Activated naive CD8-positive, alpha-beta T cell treated with anti-CD3 and anti-CD28 coated beads, Interleukin-2, amount 50 U/mL, for 24 hours (primary cell): ENCODE data around the gene ADGRG6.
"Not testable (repeated sequence)": the region's sequence is repeated elsewhere in the genome, so short reads cannot be mapped to it uniquely, and the experiment has no call there.

ENCODE experiments used
- ATAC-seq: fragments of 150-1000 bp; cut with Tn5 transposase; one replicate; pipeline ENCODE4 v1.10.0; 2021
- DNase-seq: peaks from one replicate; pipeline ENCODE4 v3.0.0; 2021
- H3K27ac Mint-ChIP-seq: one replicate; pipeline ENCODE4 v1.8.0; 2021; ENCODE audit warnings: mild to moderate bottlenecking, mixed read lengths
- H3K27me3 Mint-ChIP-seq: one replicate; pipeline ENCODE4 v1.8.0; 2021; ENCODE audit warnings: mixed read lengths
- H3K36me3 Mint-ChIP-seq: one replicate; pipeline ENCODE4 v1.8.0; 2021; ENCODE audit warnings: low read depth, mixed read lengths
- H3K4me1 Mint-ChIP-seq: one replicate; pipeline ENCODE4 v1.8.0; 2021; ENCODE audit warnings: mixed read lengths
- H3K4me3 Mint-ChIP-seq: one replicate; pipeline ENCODE4 v1.8.0; 2021; ENCODE audit warnings: mild to moderate bottlenecking, moderate library complexity, mixed read lengths
- H3K9me3 Mint-ChIP-seq: one replicate; pipeline ENCODE4 v1.8.0; 2021; ENCODE audit warnings: mixed read lengths

ADGRG6 gene

GRCh38 chr6:142280927-142281326 is 20.9 kb upstream of the ADGRG6 start:
- Mint-ChIP-seq H3K9me3 (peaks cover 7% of the 10 kb centered on the region), H3K36me3 (no peaks in the 10 kb centered on the region), H3K27me3 (no peaks in the 10 kb centered on the region), H3K4me3 (no peak overlapping the region), H3K27ac (no peak overlapping the region), H3K4me1 (no peaks in the 10 kb centered on the region)
- ATAC-seq (no peak), DNase-seq (no peak)

GRCh38 chr6:142283138-142283537 is 18.7 kb upstream of the ADGRG6 start:
- DNase-seq, ATAC-seq, H3K27me3 Mint-ChIP-seq, H3K27ac Mint-ChIP-seq, H3K9me3 Mint-ChIP-seq, H3K36me3 Mint-ChIP-seq, H3K4me3 Mint-ChIP-seq, H3K4me1 Mint-ChIP-seq: not testable (repeated sequence)

DNA sequence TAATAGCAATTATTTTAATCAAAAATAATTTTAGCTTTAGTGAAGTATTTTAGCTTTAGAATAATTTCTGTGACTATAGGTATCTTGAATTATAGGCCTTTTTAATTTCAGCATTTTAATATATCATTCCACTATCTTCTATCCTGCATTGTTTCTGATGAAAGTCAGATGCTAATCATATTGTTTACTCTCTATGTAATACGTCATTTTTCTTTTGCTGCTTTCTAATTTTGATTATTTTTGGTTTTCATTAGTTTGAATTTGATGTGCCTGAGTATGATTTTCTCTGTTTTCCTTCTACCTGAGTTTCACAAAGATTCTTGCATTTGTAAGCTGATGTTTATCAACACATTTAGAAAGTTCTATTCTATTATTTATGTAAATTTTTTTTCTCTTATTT is 17.4 kb upstream of the ADGRG6 start:
- Mint-ChIP-seq H3K27me3 (no peaks in the 10 kb centered on the region), H3K4me1 (no peaks in the 10 kb centered on the region), H3K36me3 (no peaks in the 10 kb centered on the region), H3K4me3 (no peak overlapping the region), H3K9me3 (peaks cover 7% of the 10 kb centered on the region), H3K27ac (no peak overlapping the region)
- ATAC-seq (no peak), DNase-seq (no peak)

DNA sequence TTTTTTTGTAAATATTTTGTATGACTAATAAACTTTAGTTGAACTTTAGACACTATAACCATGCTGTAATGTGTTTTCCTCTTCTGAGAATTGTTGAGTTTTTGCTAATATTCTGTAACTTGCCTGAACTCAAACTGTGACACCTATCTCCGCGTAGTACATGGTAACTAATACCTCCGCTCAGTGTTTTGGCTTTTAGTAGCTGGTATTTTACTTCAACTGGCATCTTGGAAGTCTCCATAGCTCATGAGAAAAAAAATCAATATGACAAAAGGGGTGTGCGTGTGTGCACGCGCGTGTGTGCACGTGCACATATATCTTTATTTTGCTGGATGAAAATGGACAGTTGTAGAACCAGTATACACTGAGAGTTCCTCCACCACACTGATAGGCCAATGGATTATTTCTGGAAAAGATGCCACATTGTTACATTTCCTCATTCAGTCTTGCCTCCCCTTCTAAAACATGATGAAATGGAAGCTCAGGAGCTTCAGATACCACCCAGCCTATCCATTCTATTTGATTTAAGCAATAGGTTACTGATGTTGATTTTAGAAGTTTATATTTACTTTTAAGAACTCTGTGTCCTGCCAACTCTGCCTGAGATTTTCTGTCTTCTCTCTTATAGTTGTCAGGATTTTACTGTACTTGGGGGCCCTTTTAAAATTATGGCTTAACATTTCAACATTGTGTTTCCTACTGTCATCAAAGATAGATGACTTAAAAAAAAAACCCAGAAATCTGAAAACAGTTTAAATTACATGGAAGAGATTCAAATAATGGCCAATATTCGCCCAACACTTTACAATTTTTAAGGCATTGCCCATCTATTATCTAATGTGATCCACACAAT is 16.3 kb upstream of the ADGRG6 start:
- DNase-seq (no peak), ATAC-seq (no peak)
- Mint-ChIP-seq H3K4me3 (no peak overlapping the region), H3K27me3 (peaks cover 2% of the 10 kb centered on the region), H3K9me3 (peaks cover 7% of the 10 kb centered on the region), H3K4me1 (no peaks in the 10 kb centered on the region), H3K27ac (no peak overlapping the region), H3K36me3 (no peaks in the 10 kb centered on the region)

GRCh38 chr6:142286088-142286409 is 15.8 kb upstream of the ADGRG6 start:
- H3K27me3 Mint-ChIP-seq: peaks cover 2% of the 10 kb centered on the region
- no peaks in the 10 kb centered on the region for H3K4me1 Mint-ChIP-seq
- peaks cover 7% of the 10 kb centered on the region for H3K9me3 Mint-ChIP-seq
- H3K36me3 Mint-ChIP-seq: no peaks in the 10 kb centered on the region
- DNase-seq (no peak), ATAC-seq (no peak)
- no peak overlapping the region for H3K4me3 Mint-ChIP-seq
- no peak overlapping the region for H3K27ac Mint-ChIP-seq

DNA sequence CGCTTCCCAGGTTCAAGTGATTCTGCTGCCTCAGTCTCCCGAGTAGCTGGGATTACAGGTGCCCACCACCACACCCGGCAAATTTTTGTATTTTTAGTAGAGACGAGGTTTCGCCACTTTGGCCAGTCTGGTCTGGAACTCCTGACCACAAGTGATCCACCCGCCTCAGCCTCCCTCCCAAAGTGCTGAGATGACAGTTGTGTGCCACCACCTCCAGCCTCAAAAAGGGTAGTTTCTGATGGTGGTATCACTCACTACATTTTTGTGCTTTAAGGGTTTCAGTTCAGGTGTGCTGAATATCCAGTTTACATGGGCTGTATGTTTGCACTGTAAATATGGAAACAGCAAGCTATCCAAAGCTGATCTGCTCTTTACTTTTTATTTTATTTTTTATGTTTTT is 12.1 kb upstream of the ADGRG6 start:
- DNase-seq (no peak), ATAC-seq (no peak)
- no peaks in the 10 kb centered on the region for H3K9me3 Mint-ChIP-seq
- no peaks in the 10 kb centered on the region for H3K4me1 Mint-ChIP-seq
- no peak overlapping the region for H3K27ac Mint-ChIP-seq
- H3K27me3 Mint-ChIP-seq: peaks cover 2% of the 10 kb centered on the region
- H3K4me3 Mint-ChIP-seq: no peak overlapping the region
- no peaks in the 10 kb centered on the region for H3K36me3 Mint-ChIP-seq

GRCh38 chr6:142290851-142291250 is 11.0 kb upstream of the ADGRG6 start:
- Mint-ChIP-seq H3K27ac (no peak overlapping the region), H3K4me3 (no peak overlapping the region), H3K9me3 (no peaks in the 10 kb centered on the region), H3K27me3 (peaks cover 2% of the 10 kb centered on the region), H3K36me3 (no peaks in the 10 kb centered on the region), H3K4me1 (no peaks in the 10 kb centered on the region)
- ATAC-seq: no peak
- DNase-seq: no peak

GRCh38 chr6:142291512-142291911 is 10.3 kb upstream of the ADGRG6 start:
- DNase-seq (no peak), ATAC-seq (no peak)
- Mint-ChIP-seq H3K27me3 (peaks cover 2% of the 10 kb centered on the region), H3K4me3 (no peak overlapping the region), H3K9me3 (no peaks in the 10 kb centered on the region), H3K4me1 (no peaks in the 10 kb centered on the region), H3K36me3 (no peaks in the 10 kb centered on the region), H3K27ac (no peak overlapping the region)

GRCh38 chr6:142292166-142292924 is 9.5 kb upstream of the ADGRG6 start:
- H3K4me1 Mint-ChIP-seq: no peaks in the 10 kb centered on the region
- DNase-seq (no peak), ATAC-seq (no peak)
- no peaks in the 10 kb centered on the region for H3K36me3 Mint-ChIP-seq
- H3K9me3 Mint-ChIP-seq: no peaks in the 10 kb centered on the region
- peaks cover 2% of the 10 kb centered on the region for H3K27me3 Mint-ChIP-seq
- no peak overlapping the region for H3K27ac Mint-ChIP-seq
- H3K4me3 Mint-ChIP-seq: no peak overlapping the region

DNA sequence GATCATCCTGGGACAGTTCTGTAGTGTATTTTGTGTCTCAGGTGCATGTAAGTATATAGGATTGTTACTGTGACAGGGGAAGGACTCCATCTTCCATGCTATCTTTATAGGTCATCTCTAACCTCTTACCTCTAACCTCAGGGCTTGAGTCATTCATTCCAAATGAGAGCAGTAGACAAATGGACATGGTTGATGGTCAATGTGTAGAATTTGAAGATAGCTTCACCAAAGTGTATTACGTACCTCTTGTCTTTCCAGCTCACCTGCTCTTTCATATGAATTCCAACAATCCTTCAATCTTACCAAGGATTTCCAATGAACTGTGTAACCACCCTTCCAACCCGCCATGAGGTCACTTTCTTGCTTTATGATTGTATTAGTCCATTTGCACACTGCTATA is 8.7 kb upstream of the ADGRG6 start:
- H3K4me3 Mint-ChIP-seq: no peak overlapping the region
- H3K36me3 Mint-ChIP-seq: no peaks in the 10 kb centered on the region
- no peaks in the 10 kb centered on the region for H3K9me3 Mint-ChIP-seq
- H3K27me3 Mint-ChIP-seq: peaks cover 2% of the 10 kb centered on the region
- no peak for ATAC-seq
- no peak for DNase-seq
- no peak overlapping the region for H3K27ac Mint-ChIP-seq
- peaks cover 2% of the 10 kb centered on the region for H3K4me1 Mint-ChIP-seq

DNA sequence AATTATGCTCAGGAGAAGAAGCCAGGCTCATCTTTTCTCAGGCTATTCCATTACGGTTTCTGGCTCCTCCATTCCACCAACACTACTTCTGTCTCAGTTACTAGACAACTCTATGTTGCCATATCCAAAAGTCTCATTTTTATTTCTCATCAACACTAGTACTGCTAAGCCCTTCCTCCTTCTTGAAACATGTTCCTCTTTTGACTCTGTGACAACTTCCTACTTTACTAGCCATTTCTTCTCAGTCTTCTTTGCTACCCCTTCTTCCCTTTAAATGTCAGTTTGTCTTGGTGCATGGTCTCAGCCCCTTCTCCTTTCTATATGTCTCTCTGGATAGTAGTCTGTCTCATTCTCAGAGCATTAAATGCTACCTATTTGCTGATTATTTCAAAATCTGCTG is 7.1 kb upstream of the ADGRG6 start:
- no peaks in the 10 kb centered on the region for H3K36me3 Mint-ChIP-seq
- no peak overlapping the region for H3K27ac Mint-ChIP-seq
- H3K9me3 Mint-ChIP-seq: no peaks in the 10 kb centered on the region
- H3K4me1 Mint-ChIP-seq: peaks cover 2% of the 10 kb centered on the region
- H3K4me3 Mint-ChIP-seq: no peak overlapping the region
- no peak for ATAC-seq
- DNase-seq: no peak
- H3K27me3 Mint-ChIP-seq: peaks cover 2% of the 10 kb centered on the region

GRCh38 chr6:142296975-142297604 is 4.7 kb upstream of the ADGRG6 start:
- Mint-ChIP-seq H3K4me1 (peaks cover 7% of the 10 kb centered on the region), H3K4me3 (no peak overlapping the region), H3K9me3 (no peaks in the 10 kb centered on the region), H3K36me3 (no peaks in the 10 kb centered on the region), H3K27me3 (peaks cover 11% of the 10 kb centered on the region), H3K27ac (no peak overlapping the region)
- ATAC-seq (no peak), DNase-seq (no peak)

GRCh38 chr6:142297605-142297995 is 4.2 kb upstream of the ADGRG6 start:
- H3K36me3 Mint-ChIP-seq: no peaks in the 10 kb centered on the region
- DNase-seq (no peak), ATAC-seq (no peak)
- peaks cover 11% of the 10 kb centered on the region for H3K4me1 Mint-ChIP-seq
- H3K27ac Mint-ChIP-seq: no peak overlapping the region
- no peak overlapping the region for H3K4me3 Mint-ChIP-seq
- H3K9me3 Mint-ChIP-seq: no peaks in the 10 kb centered on the region
- H3K27me3 Mint-ChIP-seq: peaks cover 15% of the 10 kb centered on the region

DNA sequence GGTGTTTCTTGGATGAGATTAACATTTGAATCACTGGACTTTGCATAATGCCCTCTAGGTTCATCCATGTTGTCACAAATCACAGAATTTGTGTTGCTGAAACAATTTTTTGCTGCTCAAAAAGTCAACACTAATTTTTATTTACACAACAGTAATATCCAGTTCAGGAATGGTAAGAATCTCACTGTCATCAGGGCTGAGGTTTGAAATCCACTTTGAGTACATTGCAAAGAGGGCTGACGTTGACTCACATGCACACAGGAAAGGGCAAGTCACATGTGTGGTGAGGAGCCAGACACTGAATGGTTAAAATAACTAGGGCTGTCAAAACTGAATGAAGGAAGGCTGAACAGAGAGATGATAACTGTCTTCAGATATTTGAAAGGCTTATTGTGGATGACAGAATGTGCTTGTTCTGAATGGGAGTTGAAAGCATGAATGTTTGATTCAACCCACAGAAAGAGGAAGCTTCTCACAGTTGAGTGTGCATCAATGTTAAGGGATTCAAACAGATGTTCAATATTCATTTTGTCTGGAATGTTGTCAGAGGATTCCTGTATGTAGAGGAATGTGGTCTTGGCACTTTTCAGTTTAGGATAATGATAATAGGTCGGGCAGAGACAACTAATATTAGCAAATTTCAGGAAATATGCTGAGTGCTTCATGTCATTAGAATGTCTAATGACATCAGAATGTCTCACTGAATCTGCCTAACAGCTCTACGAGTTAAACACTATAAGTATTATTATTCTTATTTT is 3.6 kb upstream of the ADGRG6 start:
- peak; percentile 21 for ATAC-seq
- no peak for DNase-seq
- Mint-ChIP-seq H3K36me3 (no peaks in the 10 kb centered on the region), H3K4me1 (peaks cover 13% of the 10 kb centered on the region), H3K27ac (no peak overlapping the region), H3K27me3 (peaks cover 20% of the 10 kb centered on the region), H3K9me3 (no peaks in the 10 kb centered on the region), H3K4me3 (no peak overlapping the region)
